ENCODE data around the gene TIMM10.

The TIMM10 gene

GRCh38 chr11:57566005-57566904, 35.7 kb upstream of the TIMM10 start:
- in situ Hi-C loops (cut with MboI; ENCODE audit: low pct_unique_long_range_greater_than_20kb, low sequenced_read_pairs, unreplicated experiment): loop anchor here (25.0 kb wide), 1 partner anchor 246 kb away; no protein-coding TSS in a partner anchor
- TF ChIP-seq CTCF (IDR thresholded peaks at IDR 0.05; ENCODE audit: extremely low read depth, insufficient read depth, missing control alignments): no peak
- DNase-seq (ENCODE audit: low spot score): peak; percentile 74

GRCh38 chr11:57562596-57562995, 32.0 kb upstream of the TIMM10 start:
- no peak for DNase-seq (ENCODE audit: low spot score)
- in situ Hi-C loops (cut with MboI; ENCODE audit: low pct_unique_long_range_greater_than_20kb, low sequenced_read_pairs, unreplicated experiment): loop anchor here (25.0 kb wide), 1 partner anchor 250 kb away; no protein-coding TSS in a partner anchor
- TF ChIP-seq CTCF (IDR thresholded peaks at IDR 0.05; ENCODE audit: extremely low read depth, insufficient read depth, missing control alignments): no peak

GRCh38 chr11:57560146-57560545, 29.6 kb upstream of the TIMM10 start:
- TF ChIP-seq CTCF (IDR thresholded peaks at IDR 0.05; ENCODE audit: extremely low read depth, insufficient read depth, missing control alignments): no peak
- no peak for DNase-seq (ENCODE audit: low spot score)
- in situ Hi-C loops (cut with MboI; ENCODE audit: low pct_unique_long_range_greater_than_20kb, low sequenced_read_pairs, unreplicated experiment): loop anchor here (25.0 kb wide), 1 partner anchor 252 kb away; no protein-coding TSS in a partner anchor

GRCh38 chr11:57556041-57556440, 25.5 kb upstream of the TIMM10 start:
- in situ Hi-C loops (cut with MboI; ENCODE audit: low pct_unique_long_range_greater_than_20kb, low sequenced_read_pairs, unreplicated experiment): loop anchor here (25.0 kb wide), 1 partner anchor 256 kb away; no protein-coding TSS in a partner anchor
- no peak for DNase-seq (ENCODE audit: low spot score)
- TF ChIP-seq CTCF (IDR thresholded peaks at IDR 0.05; ENCODE audit: extremely low read depth, insufficient read depth, missing control alignments): no peak

GRCh38 chr11:57555393-57555792, 24.8 kb upstream of the TIMM10 start:
- in situ Hi-C loops (cut with MboI; ENCODE audit: low pct_unique_long_range_greater_than_20kb, low sequenced_read_pairs, unreplicated experiment): loop anchor here (25.0 kb wide), 1 partner anchor 257 kb away; no protein-coding TSS in a partner anchor
- DNase-seq (ENCODE audit: low spot score): no peak
- TF ChIP-seq CTCF (IDR thresholded peaks at IDR 0.05; ENCODE audit: extremely low read depth, insufficient read depth, missing control alignments): no peak

- in situ Hi-C loops (cut with MboI; ENCODE audit: low pct_unique_long_range_greater_than_20kb, low sequenced_read_pairs, unreplicated experiment): loop anchor here (25.0 kb wide), 1 partner anchor 260 kb away; no protein-coding TSS in a partner anchor
- TF ChIP-seq CTCF (IDR thresholded peaks at IDR 0.05; ENCODE audit: extremely low read depth, insufficient read depth, missing control alignments): no peak
- no peak for DNase-seq (ENCODE audit: low spot score)
These were observed 21.9 kb upstream of the TIMM10 start for GRCh38 chr11:57552479-57552878.

Measured in GM13977 (cell line).